ENCODE data around the gene PIGC.
A peak's percentile ranks its signal among the peaks of the same experiment; 100 is the strongest.
"Not testable (repeated sequence)": the region's sequence is repeated elsewhere in the genome, so short reads cannot be mapped to it uniquely, and the experiment has no call there.

Gene PIGC

DNA sequence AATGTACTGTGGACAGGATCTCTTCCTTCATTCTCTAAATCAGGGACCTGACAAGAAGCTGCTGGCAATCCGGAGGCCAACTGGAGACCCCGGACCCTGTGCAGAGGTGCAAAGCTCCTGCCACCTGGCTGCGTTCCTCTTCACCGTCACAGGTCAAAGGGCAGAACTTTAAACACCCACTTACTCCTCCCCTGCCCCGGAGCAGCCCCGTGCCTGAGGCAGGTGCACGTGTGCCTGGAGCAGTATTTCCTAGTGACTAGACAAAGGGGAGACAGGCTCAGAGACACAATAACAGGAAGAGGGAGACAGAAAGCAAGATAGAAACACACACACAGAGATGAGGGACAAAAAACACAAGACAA is 6.6 kb upstream of the PIGC start:
- Histone ChIP-seq H3K27me3 (ENCODE audit: control insufficient read depth, insufficient read depth, low read length) (no peaks in the 10 kb centered on the region), H3K4me1 (ENCODE audit: control insufficient read depth, insufficient read depth, low read length) (no peaks in the 10 kb centered on the region), H3K4me3 (ENCODE audit: low read depth, low read length) (no peak overlapping the region), H3K9me3 (ENCODE audit: control insufficient read depth, insufficient read depth, low read depth, low read length) (no peaks in the 10 kb centered on the region), H3K27ac (ENCODE audit: low read depth, low read length) (no peak overlapping the region), H3K36me3 (ENCODE audit: control insufficient read depth, insufficient read depth, low read length) (no peaks in the 10 kb centered on the region), H3K9ac (ENCODE audit: low read length) (no peak overlapping the region)

DNA sequence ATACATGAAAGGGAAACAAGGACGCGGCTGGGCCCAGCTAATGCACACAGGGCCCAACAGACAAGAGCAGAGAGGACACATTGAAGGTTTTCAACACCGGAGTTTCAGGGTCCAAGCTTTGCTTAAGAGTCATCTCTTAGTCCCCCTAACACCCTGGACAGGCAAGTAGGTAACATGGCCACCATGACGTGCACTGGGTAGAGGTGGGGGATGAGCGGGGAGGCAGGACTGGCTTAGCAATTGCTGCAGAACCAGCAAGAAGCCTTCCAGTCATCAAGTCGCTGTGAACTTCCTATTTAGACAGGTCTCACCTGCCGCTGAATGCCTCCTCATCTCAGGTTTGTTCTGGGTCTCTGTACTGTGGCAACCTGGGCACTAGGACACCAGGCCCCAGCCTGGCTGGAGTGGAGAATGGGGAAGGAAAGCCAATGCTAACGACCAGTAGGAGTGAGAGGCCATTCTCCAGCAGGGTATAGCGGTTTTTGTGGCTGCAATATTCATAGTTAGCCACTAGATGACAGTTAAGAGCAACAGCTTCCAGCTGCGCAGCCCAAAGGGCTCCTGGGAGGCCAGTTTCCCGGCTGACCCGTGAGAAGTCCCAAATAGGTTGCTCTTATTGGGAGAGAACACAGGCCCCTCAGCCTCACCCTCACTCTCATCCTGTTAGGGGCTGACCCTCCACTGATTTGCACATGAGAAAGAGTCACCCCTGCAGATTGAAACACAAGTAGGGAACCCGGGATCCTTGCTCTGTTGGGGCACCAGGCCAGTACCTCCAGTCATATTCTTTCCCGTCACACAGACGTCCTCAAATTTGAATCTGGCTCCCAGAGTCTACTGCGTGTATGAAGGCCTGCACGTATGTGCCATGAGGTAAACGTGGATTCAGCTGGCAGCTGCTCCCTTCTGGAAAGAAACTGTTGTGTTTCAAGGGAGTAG is 6.0 kb upstream of the PIGC start:
- H3K27me3 ChIP-seq (ENCODE audit: control insufficient read depth, insufficient read depth, low read length): no peaks in the 10 kb centered on the region
- no peak overlapping the region for H3K27ac ChIP-seq (ENCODE audit: low read depth, low read length)
- H3K4me3 ChIP-seq (ENCODE audit: low read depth, low read length): no peak overlapping the region
- no peaks in the 10 kb centered on the region for H3K4me1 ChIP-seq (ENCODE audit: control insufficient read depth, insufficient read depth, low read length)
- H3K36me3 ChIP-seq (ENCODE audit: control insufficient read depth, insufficient read depth, low read length): no peaks in the 10 kb centered on the region
- H3K9me3 ChIP-seq (ENCODE audit: control insufficient read depth, insufficient read depth, low read depth, low read length): no peaks in the 10 kb centered on the region
- H3K9ac ChIP-seq (ENCODE audit: low read length): no peak overlapping the region

DNA sequence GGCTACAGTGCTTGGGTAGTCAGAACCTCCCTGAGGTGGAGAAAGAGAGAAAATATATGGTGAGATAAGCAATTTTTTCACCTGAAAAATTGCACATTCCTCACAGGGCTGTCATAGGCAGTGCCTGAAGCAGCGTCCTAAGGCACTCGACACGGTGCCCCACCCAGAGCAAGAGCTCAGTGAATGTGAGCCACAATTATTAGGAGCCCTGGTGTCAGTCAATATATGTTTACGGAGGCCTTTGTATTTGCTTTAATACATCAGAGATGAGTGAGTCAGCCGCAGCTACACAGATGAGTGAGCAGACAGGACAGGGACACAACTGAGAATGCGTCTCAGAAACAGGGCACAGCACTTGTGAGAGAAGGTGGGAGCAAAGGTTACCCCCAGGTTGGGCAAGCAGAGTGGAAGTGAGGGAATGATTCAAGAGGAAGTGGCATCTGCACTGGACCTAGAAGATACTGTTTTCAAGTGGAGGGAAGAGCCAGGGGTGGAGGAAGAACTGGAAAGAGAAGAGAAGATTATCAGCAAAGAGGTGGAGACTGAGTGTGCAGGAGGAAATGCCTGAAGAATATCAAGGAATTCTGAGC is 5.2 kb upstream of the PIGC start:
- no peak overlapping the region for H3K4me3 ChIP-seq (ENCODE audit: low read depth, low read length)
- H3K36me3 ChIP-seq (ENCODE audit: control insufficient read depth, insufficient read depth, low read length): no peaks in the 10 kb centered on the region
- H3K27me3 ChIP-seq (ENCODE audit: control insufficient read depth, insufficient read depth, low read length): no peaks in the 10 kb centered on the region
- no peak overlapping the region for H3K9ac ChIP-seq (ENCODE audit: low read length)
- H3K27ac ChIP-seq (ENCODE audit: low read depth, low read length): no peak overlapping the region
- H3K4me1 ChIP-seq (ENCODE audit: control insufficient read depth, insufficient read depth, low read length): 0 out of 2 replicates have a peak, but pooled peaks cover 3% of the 10 kb centered on the region
- H3K9me3 ChIP-seq (ENCODE audit: control insufficient read depth, insufficient read depth, low read depth, low read length): no peaks in the 10 kb centered on the region

DNA sequence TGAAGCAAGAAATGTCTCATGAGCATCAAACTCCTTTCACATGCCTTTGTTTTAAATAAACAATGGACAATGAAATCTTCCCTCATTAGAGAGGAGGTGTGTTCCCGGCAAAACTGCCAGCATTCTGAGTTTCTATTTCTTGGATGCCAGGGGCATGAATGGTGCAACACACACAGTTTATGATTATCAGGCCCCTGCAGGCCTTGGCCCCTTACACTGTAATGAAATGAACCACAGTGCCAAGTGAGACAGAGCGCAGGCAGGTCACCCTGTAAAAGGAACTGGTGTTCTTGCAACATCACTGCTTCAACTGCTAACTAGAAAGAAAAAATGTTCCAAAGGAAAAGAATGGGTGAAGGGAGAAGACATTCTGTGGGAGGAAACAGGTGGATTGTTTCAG is 3.8 kb upstream of the PIGC start:
- Histone ChIP-seq H3K4me3 (ENCODE audit: low read depth, low read length) (no peak overlapping the region), H3K4me1 (ENCODE audit: control insufficient read depth, insufficient read depth, low read length) (0 out of 2 replicates have a peak, but pooled peaks cover 4% of the 10 kb centered on the region), H3K27ac (ENCODE audit: low read depth, low read length) (no peak overlapping the region), H3K27me3 (ENCODE audit: control insufficient read depth, insufficient read depth, low read length) (no peaks in the 10 kb centered on the region), H3K9ac (ENCODE audit: low read length) (no peak overlapping the region), H3K9me3 (ENCODE audit: control insufficient read depth, insufficient read depth, low read depth, low read length) (no peaks in the 10 kb centered on the region), H3K36me3 (ENCODE audit: control insufficient read depth, insufficient read depth, low read length) (0 out of 2 replicates have a peak, but pooled peaks cover under 1% of the 10 kb centered on the region)

DNA sequence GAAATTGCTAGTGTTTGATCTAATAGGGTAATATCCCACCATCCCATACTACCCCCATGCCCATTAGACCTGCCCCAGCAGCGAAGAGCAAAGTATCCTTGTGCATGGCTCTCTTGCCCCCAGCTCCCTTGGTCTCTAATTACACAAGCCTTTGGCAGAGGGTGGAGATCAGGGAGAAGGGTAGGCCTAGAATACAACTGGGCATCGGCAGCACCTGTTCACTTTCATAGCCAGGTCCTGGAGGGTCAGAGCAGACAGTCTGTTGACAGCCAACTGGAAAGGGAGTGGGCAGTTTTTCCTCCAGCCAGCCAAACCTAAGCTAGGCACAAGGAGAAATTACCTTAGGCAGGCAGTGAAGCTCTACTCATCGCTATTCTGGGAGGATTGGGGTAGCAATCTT is 2.7 kb upstream of the PIGC start:
- peaks cover 11% of the 10 kb centered on the region for H3K36me3 ChIP-seq (ENCODE audit: control insufficient read depth, insufficient read depth, low read length)
- H3K9ac ChIP-seq (ENCODE audit: low read length): no peak overlapping the region
- no peak overlapping the region for H3K27ac ChIP-seq (ENCODE audit: low read depth, low read length)
- no peak overlapping the region for H3K4me3 ChIP-seq (ENCODE audit: low read depth, low read length)
- H3K4me1 ChIP-seq (ENCODE audit: control insufficient read depth, insufficient read depth, low read length): 0 out of 2 replicates have a peak, but pooled peaks cover 4% of the 10 kb centered on the region
- no peaks in the 10 kb centered on the region for H3K27me3 ChIP-seq (ENCODE audit: control insufficient read depth, insufficient read depth, low read length)
- no peaks in the 10 kb centered on the region for H3K9me3 ChIP-seq (ENCODE audit: control insufficient read depth, insufficient read depth, low read depth, low read length)

DNA sequence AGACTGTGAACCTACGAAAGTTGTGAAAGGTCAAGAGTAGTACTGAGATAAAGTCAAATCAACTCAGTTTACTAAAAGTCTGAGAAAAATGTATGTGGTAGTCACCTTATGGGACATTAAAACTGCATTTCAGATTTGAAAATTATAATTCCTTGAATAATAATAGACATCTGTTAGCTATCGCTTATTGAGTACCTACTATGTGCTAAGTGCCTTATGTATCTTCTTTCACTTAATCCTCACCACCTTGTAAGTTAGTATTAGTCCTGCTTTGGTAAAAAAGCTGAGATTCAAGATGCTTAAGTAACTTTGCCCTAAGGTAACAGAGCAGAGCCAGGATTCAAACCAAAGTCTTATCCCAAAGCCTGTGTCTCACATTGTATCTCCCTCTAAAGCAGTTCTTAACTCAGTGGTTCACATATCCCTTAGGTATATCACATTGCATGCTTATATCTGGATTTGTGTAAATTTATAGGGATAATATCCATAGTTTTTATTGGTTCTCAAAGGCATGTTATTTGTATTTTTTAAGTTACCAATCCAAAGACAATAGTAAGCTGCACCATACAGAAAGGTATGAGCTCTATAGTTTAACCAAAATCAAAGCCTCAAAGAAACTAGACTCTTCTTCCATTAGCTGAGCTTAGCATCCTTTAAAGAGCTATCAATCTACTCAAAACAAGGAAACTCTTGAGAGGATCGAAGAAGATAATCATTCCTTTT is 865 bp downstream of the PIGC start:
- 0 out of 2 replicates have a peak, but pooled peaks cover 4% of the 10 kb centered on the region for H3K4me1 ChIP-seq (ENCODE audit: control insufficient read depth, insufficient read depth, low read length)
- peak overlapping the region; percentile 76 for H3K4me3 ChIP-seq (ENCODE audit: low read depth, low read length)
- H3K9ac ChIP-seq (ENCODE audit: low read length): peak overlapping the region; percentile 88
- H3K36me3 ChIP-seq (ENCODE audit: control insufficient read depth, insufficient read depth, low read length): peaks cover 11% of the 10 kb centered on the region
- no peaks in the 10 kb centered on the region; the same call in 1 of the 2 replicates for H3K9me3 ChIP-seq (ENCODE audit: control insufficient read depth, insufficient read depth, low read depth, low read length)
- no peaks in the 10 kb centered on the region for H3K27me3 ChIP-seq (ENCODE audit: control insufficient read depth, insufficient read depth, low read length)
- no peak overlapping the region; the same call in 1 of the 2 replicates for H3K27ac ChIP-seq (ENCODE audit: low read depth, low read length)

DNA sequence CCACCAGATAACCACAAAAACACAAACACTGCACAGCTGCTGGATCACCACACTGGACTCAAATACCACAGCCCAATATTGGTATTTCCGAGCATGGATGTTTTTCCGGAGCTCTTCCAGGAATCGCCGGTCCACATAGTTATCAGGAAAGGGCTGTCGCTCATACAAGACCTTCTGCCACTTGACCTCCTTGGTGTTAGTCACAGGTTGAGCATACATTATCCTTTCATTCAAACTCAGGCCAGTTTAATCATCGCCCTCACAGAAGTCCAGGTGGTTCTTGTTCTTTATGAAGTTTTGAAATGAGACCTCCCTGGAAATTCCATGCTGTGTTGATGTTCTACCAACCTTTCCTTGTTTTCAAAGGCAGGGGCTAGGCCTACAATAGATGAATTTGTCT is 1.5 kb downstream of the PIGC start:
- no peaks in the 10 kb centered on the region for H3K27me3 ChIP-seq (ENCODE audit: control insufficient read depth, insufficient read depth, low read length)
- H3K27ac ChIP-seq (ENCODE audit: low read depth, low read length): no peak overlapping the region
- 0 out of 2 replicates have a peak, but pooled peaks cover 4% of the 10 kb centered on the region for H3K4me1 ChIP-seq (ENCODE audit: control insufficient read depth, insufficient read depth, low read length)
- H3K9me3 ChIP-seq (ENCODE audit: control insufficient read depth, insufficient read depth, low read depth, low read length): peaks cover 3% of the 10 kb centered on the region; the same call in 1 of the 2 replicates
- H3K9ac ChIP-seq (ENCODE audit: low read length): no peak overlapping the region
- peaks cover 11% of the 10 kb centered on the region for H3K36me3 ChIP-seq (ENCODE audit: control insufficient read depth, insufficient read depth, low read length)
- H3K4me3 ChIP-seq (ENCODE audit: low read depth, low read length): no peak overlapping the region

DNA sequence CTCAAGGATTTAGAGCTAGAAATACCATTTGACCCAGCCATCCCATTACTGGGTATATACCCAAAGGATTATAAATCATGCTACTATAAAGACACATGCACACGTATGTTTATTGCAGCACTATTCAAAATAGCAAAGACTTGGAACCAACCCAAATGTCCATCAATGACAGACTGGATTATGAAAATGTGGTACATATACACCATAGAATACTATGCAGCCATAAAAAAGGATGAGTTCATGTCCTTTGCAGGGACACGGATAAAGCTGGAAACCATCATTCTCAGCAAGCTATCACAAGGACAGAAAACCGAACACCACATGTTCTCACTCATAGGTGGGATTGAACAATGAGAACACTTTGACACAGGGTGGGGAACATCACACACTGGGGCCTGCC is 6.7 kb downstream of the PIGC start:
- H3K9me3 ChIP-seq (ENCODE audit: control insufficient read depth, insufficient read depth, low read depth, low read length); H3K27me3 ChIP-seq (ENCODE audit: control insufficient read depth, insufficient read depth, low read length); H3K27ac ChIP-seq (ENCODE audit: low read depth, low read length); H3K4me1 ChIP-seq (ENCODE audit: control insufficient read depth, insufficient read depth, low read length); H3K36me3 ChIP-seq (ENCODE audit: control insufficient read depth, insufficient read depth, low read length); H3K4me3 ChIP-seq (ENCODE audit: low read depth, low read length); H3K9ac ChIP-seq (ENCODE audit: low read length): not testable (repeated sequence)

DNA sequence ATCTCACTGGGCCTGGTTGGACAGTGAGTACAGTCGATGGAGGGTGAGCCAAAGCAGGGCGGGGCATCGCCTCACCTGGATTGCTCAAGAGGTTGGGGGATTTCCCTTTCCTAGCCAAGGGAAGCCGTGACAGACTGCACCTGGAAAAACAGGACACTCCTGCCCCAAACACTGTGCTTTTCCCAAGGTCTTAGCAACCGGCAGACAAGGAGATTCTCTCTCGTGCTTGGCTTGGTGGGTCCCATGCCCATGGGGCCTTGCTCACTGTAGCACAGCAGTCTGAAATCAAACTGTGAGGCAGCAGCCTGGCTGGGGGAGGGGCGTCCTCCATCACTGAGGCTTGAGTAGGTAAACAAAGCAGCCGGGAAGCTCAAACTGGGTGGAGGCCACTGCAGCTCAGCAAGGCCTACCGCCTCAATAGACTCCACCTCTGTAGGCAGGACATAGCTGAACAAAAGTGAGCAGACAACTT is 12.1 kb downstream of the PIGC start:
- H3K9me3 ChIP-seq (ENCODE audit: control insufficient read depth, insufficient read depth, low read depth, low read length): no peaks in the 10 kb centered on the region
- H3K4me3 ChIP-seq (ENCODE audit: low read depth, low read length): no peak overlapping the region; the same call in 1 of the 2 replicates
- peak overlapping the region; percentile 14 for H3K9ac ChIP-seq (ENCODE audit: low read length)
- no peak overlapping the region for H3K27ac ChIP-seq (ENCODE audit: low read depth, low read length)
- H3K4me1 ChIP-seq (ENCODE audit: control insufficient read depth, insufficient read depth, low read length): peaks cover 21% of the 10 kb centered on the region
- no peaks in the 10 kb centered on the region for H3K36me3 ChIP-seq (ENCODE audit: control insufficient read depth, insufficient read depth, low read length)
- no peaks in the 10 kb centered on the region for H3K27me3 ChIP-seq (ENCODE audit: control insufficient read depth, insufficient read depth, low read length)

DNA sequence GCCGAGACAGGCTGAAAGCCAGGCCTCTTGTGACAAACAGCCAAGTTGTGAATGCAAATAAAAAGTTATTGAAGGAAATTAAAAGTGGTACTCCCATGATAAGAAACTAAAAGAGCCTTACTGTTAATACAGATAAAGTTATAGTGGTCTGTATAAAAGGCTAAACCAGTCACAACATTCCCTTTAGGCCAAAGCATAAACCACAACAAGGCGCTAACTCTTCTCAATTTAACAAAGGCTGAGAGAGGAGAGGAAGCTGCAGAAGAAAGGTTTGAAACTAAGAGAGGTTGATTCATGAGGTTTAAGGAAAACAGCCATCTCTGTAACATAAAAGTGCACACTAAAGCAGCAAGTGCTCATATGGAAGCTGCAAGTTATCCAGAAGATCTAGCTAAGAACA is 12.7 kb downstream of the PIGC start:
- Histone ChIP-seq H3K9ac (ENCODE audit: low read length) (no peak overlapping the region), H3K4me3 (ENCODE audit: low read depth, low read length) (no peak overlapping the region), H3K27me3 (ENCODE audit: control insufficient read depth, insufficient read depth, low read length) (no peaks in the 10 kb centered on the region), H3K9me3 (ENCODE audit: control insufficient read depth, insufficient read depth, low read depth, low read length) (no peaks in the 10 kb centered on the region), H3K36me3 (ENCODE audit: control insufficient read depth, insufficient read depth, low read length) (no peaks in the 10 kb centered on the region), H3K4me1 (ENCODE audit: control insufficient read depth, insufficient read depth, low read length) (peaks cover 23% of the 10 kb centered on the region), H3K27ac (ENCODE audit: low read depth, low read length) (no peak overlapping the region)

DNA sequence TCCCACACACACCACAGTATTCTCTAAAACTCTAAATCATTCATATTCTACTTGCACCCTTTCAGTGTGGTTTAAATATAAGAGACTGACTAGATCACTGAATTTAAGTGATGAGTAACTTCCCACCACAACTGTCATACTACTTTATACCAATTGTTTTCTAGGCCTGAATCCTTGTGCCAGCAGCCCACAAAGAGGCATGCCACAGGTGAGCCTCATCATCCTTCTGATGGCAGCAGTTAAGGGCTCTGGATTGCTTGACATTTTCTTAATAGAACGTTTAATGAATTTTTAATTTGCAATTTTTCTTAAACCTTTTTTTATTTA is 13.8 kb downstream of the PIGC start:
- Histone ChIP-seq H3K9ac (ENCODE audit: low read length) (no peak overlapping the region), H3K4me1 (ENCODE audit: control insufficient read depth, insufficient read depth, low read length) (peaks cover 27% of the 10 kb centered on the region), H3K36me3 (ENCODE audit: control insufficient read depth, insufficient read depth, low read length) (no peaks in the 10 kb centered on the region), H3K4me3 (ENCODE audit: low read depth, low read length) (no peak overlapping the region), H3K9me3 (ENCODE audit: control insufficient read depth, insufficient read depth, low read depth, low read length) (no peaks in the 10 kb centered on the region), H3K27ac (ENCODE audit: low read depth, low read length) (no peak overlapping the region), H3K27me3 (ENCODE audit: control insufficient read depth, insufficient read depth, low read length) (no peaks in the 10 kb centered on the region)
